SW 1271 (cell line): ENCODE measurements around the gene SPAG6.
"Not testable (repeated sequence)": the region's sequence is repeated elsewhere in the genome, so short reads cannot be mapped to it uniquely, and the experiment has no call there.

Experiments used
- DNase-seq, 2 experiments: peaks; one replicate each; lab custom pipeline; 2025; lab: John Stamatoyannopoulos, UW

The SPAG6 gene

GRCh38 chr10:22345301-22346095 lies at the start of gene SPAG6:
Gene SPAG6, plus strand, starts transcription at chr10:22345496. Its CDS starts 116 bp downstream, at chr10:22345612.
- no peak for DNase-seq

GRCh38 chr10:22301193-22301592 lies 44.1 kb upstream of the SPAG6 start:
- no peak for DNase-seq

DNA sequence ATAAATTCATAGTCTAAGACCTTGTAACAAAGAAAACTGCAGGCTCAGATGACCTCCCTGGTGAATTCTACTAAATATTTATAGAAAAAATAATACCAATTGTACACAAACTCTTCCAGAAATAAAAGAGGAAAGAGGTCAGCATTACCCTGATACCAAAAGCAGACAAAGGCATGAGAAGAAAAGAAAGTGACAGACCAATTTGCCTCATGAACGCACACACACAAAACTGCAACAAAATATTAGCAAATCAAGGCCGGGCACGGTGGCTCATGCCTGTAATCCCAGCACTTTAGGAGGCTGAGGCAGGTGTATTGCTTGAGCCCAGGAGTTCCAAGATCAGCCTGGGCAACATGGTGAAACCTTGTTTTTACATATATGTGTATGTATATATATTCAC lies 41.8 kb upstream of the SPAG6 start:
- no peak for DNase-seq

DNA sequence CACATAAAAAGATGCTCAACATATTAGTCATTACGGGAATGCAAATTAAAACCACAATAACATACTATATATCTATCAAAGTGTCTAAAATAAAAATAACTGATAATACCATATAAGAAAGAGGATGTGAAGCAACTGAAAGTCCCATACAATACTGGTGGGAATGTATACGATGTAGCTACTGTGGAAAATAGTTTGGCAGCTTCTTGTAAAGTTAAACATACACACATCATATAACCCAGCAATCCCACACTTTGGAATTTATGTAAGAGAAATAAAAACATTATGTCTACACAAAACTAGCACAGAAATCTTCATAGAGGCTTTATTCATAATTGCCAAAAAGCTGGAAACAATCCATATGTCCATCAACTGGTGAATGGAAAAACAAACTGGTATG lies 39.6 kb upstream of the SPAG6 start:
- no peak for DNase-seq

DNA sequence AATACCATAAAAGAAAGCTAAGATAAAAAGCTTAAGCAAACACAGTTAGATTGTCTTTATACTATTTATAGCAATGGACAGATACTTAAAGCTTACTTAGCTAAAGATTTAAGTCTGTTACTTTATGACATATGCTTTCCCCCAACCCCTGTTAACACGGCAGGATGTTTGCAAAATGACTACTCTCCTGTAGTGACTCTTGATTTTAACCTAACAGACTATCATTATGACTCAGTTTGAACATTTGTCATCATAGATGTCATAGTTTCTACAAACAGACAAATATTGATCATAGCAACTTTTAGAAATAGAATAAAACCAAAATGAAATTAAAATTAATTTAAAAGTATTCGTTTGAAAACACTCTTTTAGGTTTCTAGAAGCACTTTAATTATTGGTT lies 36.9 kb upstream of the SPAG6 start:
- DNase-seq, result no peak

DNA sequence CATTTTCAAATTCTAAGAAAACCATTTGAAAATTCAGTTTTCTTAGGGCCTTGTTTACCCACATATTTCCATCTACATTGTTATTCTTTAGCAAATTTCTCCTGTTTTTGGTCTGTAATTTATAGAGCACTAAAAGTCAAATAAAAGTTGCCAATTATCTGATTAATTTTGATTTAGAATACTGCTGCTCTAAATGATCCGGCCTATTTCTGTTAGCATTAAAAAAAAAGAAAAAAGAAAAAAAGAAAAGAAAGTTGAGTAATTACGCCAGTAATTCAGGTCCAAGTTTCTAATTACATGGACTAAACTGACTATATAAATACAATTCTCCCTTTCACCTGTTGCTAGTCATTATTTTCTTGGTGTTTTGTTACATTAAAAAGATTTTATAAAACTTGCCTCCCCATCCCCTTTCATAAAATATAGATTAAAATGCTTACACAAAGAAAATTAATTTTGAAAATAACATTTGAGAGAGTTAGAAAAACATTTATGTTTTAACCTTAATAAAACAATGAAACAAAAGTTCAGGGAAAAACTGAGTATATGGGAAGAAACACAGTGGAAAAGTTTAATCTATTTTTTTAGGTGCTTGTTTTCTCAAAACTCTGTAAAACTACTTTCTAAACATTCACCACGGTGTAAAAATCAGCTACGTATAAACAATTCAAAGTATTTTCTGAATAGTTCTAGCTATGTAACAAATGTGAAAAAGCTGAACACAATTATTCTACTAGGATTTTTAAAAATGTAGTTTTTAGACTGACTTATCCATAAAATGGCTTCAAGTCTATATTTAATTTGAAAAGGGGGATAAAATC lies 35.9 kb upstream of the SPAG6 start:
- no peak for DNase-seq

- DNase-seq, result not testable (repeated sequence)
Observed at GRCh38 chr10:22310012-22310411, 35.3 kb upstream of the SPAG6 start.

DNA sequence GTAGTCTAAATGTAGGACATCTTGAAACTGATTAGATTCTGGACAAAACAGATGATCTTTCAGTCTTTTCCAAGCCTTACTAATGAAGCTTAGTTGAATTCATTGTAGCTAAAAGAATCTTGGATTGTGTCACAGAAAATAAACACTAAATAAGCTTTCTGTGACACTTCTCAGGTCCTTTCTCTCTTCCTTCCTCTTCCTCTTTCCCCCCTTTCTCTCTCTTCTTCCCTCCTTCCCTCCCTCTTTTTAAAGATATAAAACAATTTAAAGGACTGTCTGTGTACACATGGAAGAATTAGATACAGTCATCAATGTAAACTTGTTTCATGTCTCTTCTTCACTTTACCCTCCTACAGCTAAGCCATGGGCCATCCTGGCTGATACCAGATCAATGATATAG lies 34.4 kb upstream of the SPAG6 start:
- no peak for DNase-seq

DNA sequence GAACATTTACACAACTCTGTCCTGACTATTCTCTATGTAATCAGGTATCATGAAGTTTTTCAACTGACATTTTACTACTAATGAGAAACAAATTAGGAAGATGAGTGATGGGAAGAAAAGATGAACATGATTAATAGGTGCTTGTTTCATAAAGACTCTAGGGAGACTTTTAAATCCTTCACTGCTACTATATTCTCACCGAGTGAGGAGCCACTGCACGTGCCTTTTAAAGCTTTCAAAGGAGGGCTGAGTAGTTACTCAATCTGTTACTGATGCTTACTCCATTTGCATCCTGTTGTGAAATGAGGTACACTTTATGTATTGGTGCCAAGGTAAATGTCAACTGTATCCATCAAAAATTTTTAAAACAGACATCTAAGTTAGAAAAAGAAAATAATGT lies 30.4 kb upstream of the SPAG6 start:
- no peak for DNase-seq

DNA sequence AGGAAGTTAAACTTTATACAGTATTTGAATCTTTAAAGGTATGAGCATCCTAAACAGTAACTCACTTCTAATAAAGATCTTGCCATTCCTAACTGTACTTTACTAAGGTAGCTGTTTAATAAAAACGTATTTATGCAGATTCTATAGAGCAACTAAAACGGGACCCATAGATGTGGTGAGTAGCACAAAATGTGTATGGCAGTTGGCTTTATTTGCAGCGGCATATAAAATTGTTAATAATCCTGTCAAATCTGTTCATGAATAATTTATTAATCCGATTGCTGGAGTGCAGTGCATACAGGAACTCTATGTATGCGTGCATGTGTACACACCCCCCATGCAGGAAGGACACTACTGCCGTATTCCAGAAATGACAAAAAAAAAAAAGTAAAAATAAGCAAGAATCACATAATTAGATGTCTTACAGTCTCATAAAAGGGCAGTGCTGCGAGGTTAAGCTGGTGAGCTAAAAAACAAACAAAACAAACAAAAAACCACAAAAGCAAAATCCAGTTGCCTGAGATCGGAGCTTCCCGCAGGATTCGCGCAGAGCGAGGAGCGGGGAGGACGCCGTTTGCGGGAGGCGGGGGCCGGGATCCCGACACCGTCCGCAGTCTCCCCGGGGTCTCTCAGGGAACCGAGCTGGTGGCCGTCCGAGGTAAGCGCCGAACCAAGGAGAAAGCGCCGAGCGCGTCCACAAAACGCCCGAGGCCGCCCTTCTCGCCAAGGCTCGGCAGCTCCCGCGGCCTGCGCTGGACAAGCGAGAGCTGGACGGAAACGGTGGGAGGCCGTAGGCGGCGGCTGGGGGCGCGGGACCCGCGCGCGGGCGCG lies 29.6 kb upstream of the SPAG6 start:
- no peak for DNase-seq

- DNase-seq, result peak; percentile 40 to 65
Observed at GRCh38 chr10:22316286-22317075, 28.8 kb upstream of the SPAG6 start, which contains the start of gene COMMD3. Gene COMMD3, plus strand, starts transcription at chr10:22316388. Its CDS starts 30 bp downstream, at chr10:22316418.

DNA sequence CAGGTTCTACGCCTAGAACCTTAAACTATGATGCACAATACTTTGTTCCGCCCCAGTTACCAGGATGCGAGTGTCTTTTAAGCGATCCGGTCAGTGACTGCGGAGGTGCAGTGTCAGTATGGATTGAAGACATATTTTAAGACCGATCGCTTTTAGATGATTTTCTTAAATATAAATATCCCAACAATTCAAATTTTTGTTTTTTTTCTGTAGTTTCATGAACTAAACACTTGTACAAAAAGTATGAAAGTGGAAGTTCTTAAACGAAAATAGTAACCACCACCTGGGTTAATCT lies 28.3 kb upstream of the SPAG6 start:
- DNase-seq, result no peak

- no peak for DNase-seq
Observed at GRCh38 chr10:22317771-22318565, 27.3 kb upstream of the SPAG6 start.

- DNase-seq, result no peak
Observed at GRCh38 chr10:22318772-22319171, 26.5 kb upstream of the SPAG6 start.

DNA sequence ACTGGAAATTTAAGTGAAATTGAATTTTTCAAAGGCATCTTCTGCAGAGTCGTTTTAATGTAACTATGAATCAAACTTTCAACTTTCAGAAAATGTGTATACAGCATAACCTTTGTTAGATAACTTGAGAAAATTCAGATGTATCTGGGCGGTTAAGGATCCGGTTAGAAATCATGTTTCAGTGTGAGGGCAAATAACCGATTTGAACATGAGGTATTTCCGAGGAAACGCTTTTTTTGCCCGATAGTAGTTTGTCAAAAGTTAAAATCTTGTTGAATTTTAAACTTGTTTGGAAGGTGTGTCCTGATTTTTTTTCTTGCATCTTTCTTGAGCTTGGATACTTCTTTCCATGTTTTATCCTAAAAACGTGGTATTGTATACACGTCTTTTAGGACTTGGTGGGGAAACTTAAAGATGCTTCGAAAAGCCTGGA lies 25.7 kb upstream of the SPAG6 start:
- DNase-seq, result no peak

DNA sequence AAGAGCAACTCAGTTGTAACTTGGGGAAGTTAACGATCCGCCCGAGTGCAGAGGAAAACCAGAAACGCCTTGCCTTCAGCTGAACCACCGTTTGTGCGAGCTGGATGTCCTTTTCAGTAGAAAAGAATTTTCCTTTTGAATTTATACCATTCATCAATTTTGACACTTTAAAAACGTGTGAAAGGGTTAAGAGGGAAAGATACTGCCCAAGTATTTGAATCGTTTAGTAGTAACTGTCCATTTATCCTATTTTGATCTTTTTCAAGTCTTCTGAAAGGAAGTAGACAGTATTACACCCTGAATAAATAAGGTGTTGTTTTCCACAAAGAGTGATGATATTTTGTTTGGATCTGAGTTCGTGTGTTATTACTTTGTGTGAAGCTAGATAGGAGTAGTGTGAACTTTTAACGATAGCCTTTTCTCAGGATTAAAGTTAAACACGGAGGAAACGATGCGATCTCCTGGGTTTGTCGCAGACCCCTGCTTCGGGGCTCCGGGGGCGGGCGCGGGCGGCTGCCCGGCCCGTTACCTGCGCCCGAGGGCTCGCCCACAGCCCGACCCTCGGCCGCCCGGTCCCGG lies 25.2 kb upstream of the SPAG6 start:
- DNase-seq, result peak in 1 of 2 experiments; percentile 31

DNA sequence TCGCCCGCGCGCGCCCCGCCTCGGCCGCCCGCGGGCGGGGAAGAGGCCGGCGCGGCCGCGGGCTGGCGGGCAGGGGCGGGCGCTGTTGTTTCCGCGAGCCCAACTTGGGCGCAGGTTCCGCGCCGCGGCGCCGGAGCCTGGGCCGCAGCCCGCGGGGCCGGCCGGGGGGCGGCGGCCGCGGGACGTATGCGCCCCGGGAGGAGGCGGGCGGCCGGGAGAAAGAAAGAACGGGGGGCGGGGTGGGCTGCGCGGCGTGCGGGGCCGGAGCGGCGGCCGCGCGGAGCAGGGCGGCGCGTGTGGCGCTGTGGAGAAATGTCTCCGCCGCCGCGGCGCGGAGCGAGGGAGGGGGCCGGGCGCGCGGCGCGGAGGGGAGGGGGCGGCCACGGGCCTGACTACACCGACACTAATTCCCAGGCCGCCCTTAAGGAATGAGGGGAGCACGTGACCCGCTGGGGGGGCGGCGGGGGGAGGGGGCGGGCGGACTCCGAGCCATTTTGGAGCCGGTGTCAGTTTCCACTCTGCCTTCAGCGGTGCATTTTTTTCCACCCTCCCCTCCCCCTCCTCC lies 24.6 kb upstream of the SPAG6 start, which contains the start of gene BMI1:
TSS of gene BMI1 (plus strand) at position 509 of the 565 bp plus-strand sequence. CDS start 5,351 bp downstream, outside the sequence.
- DNase-seq, result peak in 1 of 2 experiments; percentile 64

- DNase-seq, result peak in 1 of 2 experiments; percentile 50
Observed at GRCh38 chr10:22321156-22321923, 24.0 kb upstream of the SPAG6 start.
